GM12865 (cell line): Measurements from ENCODE around the gene LAMA1.

Experiments used
- DNase-seq: peaks from one replicate; pipeline ENCODE4 v3.0.0; 2010; ENCODE audit warnings: low read depth
- H3K4me3 ChIP-seq: 2 replicates; pipeline ENCODE4 v1.5.1; 2011; ENCODE audit warnings: mild to moderate bottlenecking, low read depth, low read length, control low read depth
- CTCF ChIP-seq: IDR thresholded peaks from 2 replicates; pipeline ENCODE4 v1.5.1; 2011; ENCODE audit warnings: low read length, control low read depth, low read depth, inconsistent platforms; ENCODE audit not compliant: insufficient read depth; ENCODE audit errors: missing control alignments

Gene LAMA1

GRCh38 chr18:7068871-7069590, 48.6 kb downstream of the LAMA1 start:
- H3K4me3 ChIP-seq, result no peak overlapping the region
- DNase-seq, result no peak
- no peak for TF ChIP-seq CTCF

- TF ChIP-seq CTCF, result no peak
- DNase-seq, result no peak
- no peak overlapping the region for H3K4me3 ChIP-seq
Observed at GRCh38 chr18:7066965-7067555, 50.5 kb downstream of the LAMA1 start.

GRCh38 chr18:7065736-7066135, 51.9 kb downstream of the LAMA1 start:
- no peak for TF ChIP-seq CTCF
- no peak for DNase-seq

GRCh38 chr18:7064346-7064745, 53.3 kb downstream of the LAMA1 start:
- H3K4me3 ChIP-seq, result no peak overlapping the region
- no peak for TF ChIP-seq CTCF
- no peak for DNase-seq

More at GRCh38 chr18:7065736-7066135, 51.9 kb downstream of the LAMA1 start:
- H3K4me3 ChIP-seq, result no peak overlapping the region

- no peak for TF ChIP-seq CTCF
- no peak overlapping the region for H3K4me3 ChIP-seq
- DNase-seq, result no peak
Observed at GRCh38 chr18:7062811-7063210, 54.8 kb downstream of the LAMA1 start.

- TF ChIP-seq CTCF, result no peak
- DNase-seq, result no peak
- H3K4me3 ChIP-seq, result no peak overlapping the region
Observed at GRCh38 chr18:7062236-7062635, 55.4 kb downstream of the LAMA1 start.

GRCh38 chr18:7059276-7059675, 58.3 kb downstream of the LAMA1 start:
- DNase-seq, result no peak
- TF ChIP-seq CTCF, result no peak
- H3K4me3 ChIP-seq, result no peak overlapping the region
